ENCODE measurements around the gene LRRC32. TPM values are rescaled to one million over a fixed set of nuclear protein-coding genes. Genes with fewer than 3 reads are reported as not detected.

Gene LRRC32
- total RNA-seq, 4 donors from 2014 or later = 45.0 to 117 (median 73.4) TPM

DNA sequence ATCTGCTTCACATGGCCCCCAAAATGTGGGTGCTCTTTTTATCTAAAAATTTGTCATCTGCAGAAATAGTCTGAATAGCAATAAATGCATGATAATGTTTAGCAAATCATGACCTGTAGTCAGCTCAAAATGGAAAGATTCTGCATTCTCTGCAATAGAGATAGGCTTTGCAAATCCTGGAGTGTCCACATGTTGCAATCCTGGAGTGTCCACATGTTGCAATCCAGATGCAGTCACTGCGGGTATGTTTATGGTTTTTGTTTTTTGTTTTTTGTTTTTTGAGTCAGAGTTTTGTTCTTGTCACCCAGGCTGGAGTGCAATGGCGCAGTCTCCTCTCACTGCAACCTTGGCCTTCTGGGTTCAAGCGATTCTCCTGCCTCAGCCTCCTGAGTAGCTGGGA, 20.2 kb upstream of the LRRC32 start:
- H3K9me3 ChIP-seq = no peaks in the 10 kb centered on the region
- DNase-seq (ENCODE audit: low spot score in 2 of 2) = no peak
- no peak overlapping the region for H3K4me3 ChIP-seq
- no peaks in the 10 kb centered on the region for H3K4me1 ChIP-seq
- WGBS, 2 donors = 83 to 84% methylated on average over 3 of the region's 3 CpGs
- TF ChIP-seq EP300 (IDR thresholded peaks at IDR 0.05) (no peak), POLR2A (IDR thresholded peaks at IDR 0.05) (no peak)
- TF ChIP-seq, protein P1, sequence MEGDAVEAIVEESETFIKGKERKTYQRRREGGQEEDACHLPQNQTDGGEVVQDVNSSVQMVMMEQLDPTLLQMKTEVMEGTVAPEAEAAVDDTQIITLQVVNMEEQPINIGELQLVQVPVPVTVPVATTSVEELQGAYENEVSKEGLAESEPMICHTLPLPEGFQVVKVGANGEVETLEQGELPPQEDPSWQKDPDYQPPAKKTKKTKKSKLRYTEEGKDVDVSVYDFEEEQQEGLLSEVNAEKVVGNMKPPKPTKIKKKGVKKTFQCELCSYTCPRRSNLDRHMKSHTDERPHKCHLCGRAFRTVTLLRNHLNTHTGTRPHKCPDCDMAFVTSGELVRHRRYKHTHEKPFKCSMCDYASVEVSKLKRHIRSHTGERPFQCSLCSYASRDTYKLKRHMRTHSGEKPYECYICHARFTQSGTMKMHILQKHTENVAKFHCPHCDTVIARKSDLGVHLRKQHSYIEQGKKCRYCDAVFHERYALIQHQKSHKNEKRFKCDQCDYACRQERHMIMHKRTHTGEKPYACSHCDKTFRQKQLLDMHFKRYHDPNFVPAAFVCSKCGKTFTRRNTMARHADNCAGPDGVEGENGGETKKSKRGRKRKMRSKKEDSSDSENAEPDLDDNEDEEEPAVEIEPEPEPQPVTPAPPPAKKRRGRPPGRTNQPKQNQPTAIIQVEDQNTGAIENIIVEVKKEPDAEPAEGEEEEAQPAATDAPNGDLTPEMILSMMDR (IDR thresholded peaks at IDR 0.05) = no peak
- no peak overlapping the region for H3K27ac ChIP-seq
- no peaks in the 10 kb centered on the region for H3K36me3 ChIP-seq
- no peaks in the 10 kb centered on the region for H3K27me3 ChIP-seq

- Histone ChIP-seq H3K4me3 (no peak overlapping the region), H3K36me3 (no peaks in the 10 kb centered on the region), H3K27me3 (no peaks in the 10 kb centered on the region), H3K4me1 (no peaks in the 10 kb centered on the region), H3K27ac (no peak overlapping the region), H3K9me3 (peaks cover 0 to under 1% (median 0%) of the 10 kb centered on the region in 4 donors)
- DNase-seq (ENCODE audit: low spot score in 2 of 2) = no peak
- 52 to 67% methylated on average over 25 to 26 of the region's 26 CpGs for WGBS, 2 donors
- TF ChIP-seq EP300 (IDR thresholded peaks at IDR 0.05) = no peak
Observed at GRCh38 chr11:76689313-76690260, 19.0 kb upstream of the LRRC32 start.

- no peak for DNase-seq (ENCODE audit: low spot score in 2 of 2)
- no peak overlapping the region for H3K4me3 ChIP-seq
- H3K27ac ChIP-seq = no peak overlapping the region
- 91 to 96% methylated on average over 7 of the region's 7 CpGs for WGBS, 2 donors
- H3K27me3 ChIP-seq = no peaks in the 10 kb centered on the region
- no peak for TF ChIP-seq EP300 (IDR thresholded peaks at IDR 0.05)
- no peak for TF ChIP-seq POLR2A (IDR thresholded peaks at IDR 0.05)
- TF ChIP-seq, protein P1 (IDR thresholded peaks at IDR 0.05) = no peak
- H3K4me1 ChIP-seq = no peaks in the 10 kb centered on the region
- H3K9me3 ChIP-seq = peaks cover 0 to 4% (median 0%) of the 10 kb centered on the region in 4 donors
- H3K36me3 ChIP-seq = no peaks in the 10 kb centered on the region
Observed at GRCh38 chr11:76688146-76688545, 17.6 kb upstream of the LRRC32 start.

GRCh38 chr11:76686261-76687079, 15.9 kb upstream of the LRRC32 start:
- no peaks in the 10 kb centered on the region for H3K27me3 ChIP-seq
- TF ChIP-seq POLR2A (IDR thresholded peaks at IDR 0.05) (no peak), EP300 (IDR thresholded peaks at IDR 0.05) (no peak)
- TF ChIP-seq, protein P1 (IDR thresholded peaks at IDR 0.05) = no peak
- no peaks in the 10 kb centered on the region for H3K36me3 ChIP-seq
- H3K4me3 ChIP-seq = no peak overlapping the region
- 57 to 63% methylated on average over 16 of the region's 16 CpGs for WGBS, 2 donors
- no peaks in the 10 kb centered on the region for H3K4me1 ChIP-seq
- peaks cover 0 to 4% (median 0%) of the 10 kb centered on the region in 4 donors for H3K9me3 ChIP-seq
- no peak for DNase-seq (ENCODE audit: low spot score in 2 of 2)
- H3K27ac ChIP-seq = no peak overlapping the region

DNA sequence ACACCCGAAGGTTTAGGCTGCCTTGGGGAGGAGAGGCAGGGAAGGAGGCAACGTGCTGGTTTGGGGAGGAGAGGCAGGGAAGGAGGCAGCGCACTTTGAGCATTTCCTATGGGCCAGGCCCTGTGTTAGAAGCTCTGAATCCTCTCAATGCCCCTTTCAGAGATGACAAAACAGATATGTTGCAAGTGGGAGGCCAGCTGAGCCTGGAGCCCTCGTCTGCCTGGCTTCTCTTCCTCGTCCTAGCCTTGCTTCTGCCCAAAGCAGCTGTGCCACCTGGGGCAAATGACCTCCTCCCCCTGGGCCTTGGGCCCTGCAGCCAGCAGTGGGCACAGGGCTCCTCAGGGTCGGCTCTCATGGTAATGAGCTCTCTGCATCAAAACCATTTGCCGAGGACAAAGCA, 15.3 kb upstream of the LRRC32 start:
- Histone ChIP-seq H3K36me3 (no peaks in the 10 kb centered on the region), H3K4me3 (no peak overlapping the region), H3K4me1 (peaks cover 0 to under 1% (median 0%) of the 10 kb centered on the region in 4 donors), H3K27ac (no peak overlapping the region), H3K9me3 (peaks cover 0 to 4% (median 0%) of the 10 kb centered on the region in 4 donors), H3K27me3 (no peaks in the 10 kb centered on the region)
- WGBS, 2 donors = 48 to 62% methylated on average over 5 to 7 of the region's 7 CpGs
- no peak for DNase-seq (ENCODE audit: low spot score in 2 of 2)
- TF ChIP-seq POLR2A (IDR thresholded peaks at IDR 0.05) (no peak), EP300 (IDR thresholded peaks at IDR 0.05) (no peak)
- TF ChIP-seq, protein P1 (IDR thresholded peaks at IDR 0.05) = no peak
